HG03342 (cell line): ENCODE data around the gene KCNAB3.

ENCODE experiments used
- ATAC-seq: cut with Tn5 transposase; IDR thresholded peaks from one replicate; pipeline ENCODE4 v1.9.1; 2021; ENCODE audit warnings: mild to moderate bottlenecking, moderate library complexity; ENCODE audit not compliant: unreplicated experiment

Gene KCNAB3

GRCh38 chr17:7903154-7904103 is 26.2 kb downstream of the KCNAB3 start:
- no peak for ATAC-seq

- ATAC-seq, result no peak
Measured at GRCh38 chr17:7897773-7898172, 31.9 kb downstream of the KCNAB3 start.

- no peak for ATAC-seq
Measured at GRCh38 chr17:7897090-7897489, 32.6 kb downstream of the KCNAB3 start.

GRCh38 chr17:7894866-7895265 is 34.8 kb downstream of the KCNAB3 start:
- ATAC-seq, result no peak

- no peak for ATAC-seq
Measured at GRCh38 chr17:7894226-7894625, 35.4 kb downstream of the KCNAB3 start.

- ATAC-seq, result no peak
Measured at GRCh38 chr17:7893187-7893880, 36.3 kb downstream of the KCNAB3 start.

GRCh38 chr17:7889166-7889955 is 40.3 kb downstream of the KCNAB3 start:
- ATAC-seq, result no peak

GRCh38 chr17:7888184-7888920 is 41.3 kb downstream of the KCNAB3 start, which contains the start of gene CHD3:
CHD3 (plus strand) TSS chr17:7888789; CDS start chr17:7889001, 212 bp downstream.
- no peak for ATAC-seq

- ATAC-seq, result peak; percentile 46
Measured at GRCh38 chr17:7887482-7888183, 42.0 kb downstream of the KCNAB3 start.

- no peak for ATAC-seq
Measured at GRCh38 chr17:7887038-7887481, 42.6 kb downstream of the KCNAB3 start.

GRCh38 chr17:7886227-7887037 is 43.2 kb downstream of the KCNAB3 start:
- ATAC-seq, result no peak

GRCh38 chr17:7885367-7886226 is 44.1 kb downstream of the KCNAB3 start:
- no peak for ATAC-seq

GRCh38 chr17:7884581-7885366 is 44.9 kb downstream of the KCNAB3 start:
- ATAC-seq, result no peak

- ATAC-seq, result no peak
Measured at GRCh38 chr17:7883781-7884386, 45.8 kb downstream of the KCNAB3 start.

- no peak for ATAC-seq
Measured at GRCh38 chr17:7882629-7883028, 47.0 kb downstream of the KCNAB3 start.

- ATAC-seq, result no peak
Measured at GRCh38 chr17:7882068-7882467, 47.6 kb downstream of the KCNAB3 start.
